Spleen (tissue), 7 donors: Measurements from ENCODE around the gene FBLN1.

Experiments used
- CTCF ChIP-seq, 11 experiments: fragments of 200-600 bp in 7 of 11; fragments of 450-650 bp in 4 of 11; sonication (generic) in 4 of 11; IDR thresholded peaks in 8 of 11; conservative IDR thresholded peaks in 3 of 11; 1 replicate in 7 of 11; 2 replicates in 4 of 11; pipeline versions ENCODE4 v1.4.0 to v1.8.0; 2016 to 2021; ENCODE audit warnings: antibody characterized with exemption in 11 of 11, inconsistent platforms in 4 of 11, mild to moderate bottlenecking in 1 of 11
- POLR2A ChIP-seq, 3 donors: fragments of 450-650 bp; IDR thresholded peaks; one replicate each; pipeline ENCODE4 v1.5.1; 2017; ENCODE audit warnings: antibody characterized with exemption in 3 of 3, mild to moderate bottlenecking in 1 of 3
- POLR2AphosphoS5 ChIP-seq, 3 donors: sonication (generic); formaldehyde crosslinking; IDR thresholded peaks; one replicate each; pipeline ENCODE4 v1.5.1; 2017; ENCODE audit warnings: antibody characterized with exemption in 3 of 3
- donor health status: DM: no; HTN: no; CAD: no; lungs with moderate emphysema.
- donor health status: DM: no; HTN: no; CAD: no.
- donor health status: DM: no; HTN: no; CAD: no.

DNA sequence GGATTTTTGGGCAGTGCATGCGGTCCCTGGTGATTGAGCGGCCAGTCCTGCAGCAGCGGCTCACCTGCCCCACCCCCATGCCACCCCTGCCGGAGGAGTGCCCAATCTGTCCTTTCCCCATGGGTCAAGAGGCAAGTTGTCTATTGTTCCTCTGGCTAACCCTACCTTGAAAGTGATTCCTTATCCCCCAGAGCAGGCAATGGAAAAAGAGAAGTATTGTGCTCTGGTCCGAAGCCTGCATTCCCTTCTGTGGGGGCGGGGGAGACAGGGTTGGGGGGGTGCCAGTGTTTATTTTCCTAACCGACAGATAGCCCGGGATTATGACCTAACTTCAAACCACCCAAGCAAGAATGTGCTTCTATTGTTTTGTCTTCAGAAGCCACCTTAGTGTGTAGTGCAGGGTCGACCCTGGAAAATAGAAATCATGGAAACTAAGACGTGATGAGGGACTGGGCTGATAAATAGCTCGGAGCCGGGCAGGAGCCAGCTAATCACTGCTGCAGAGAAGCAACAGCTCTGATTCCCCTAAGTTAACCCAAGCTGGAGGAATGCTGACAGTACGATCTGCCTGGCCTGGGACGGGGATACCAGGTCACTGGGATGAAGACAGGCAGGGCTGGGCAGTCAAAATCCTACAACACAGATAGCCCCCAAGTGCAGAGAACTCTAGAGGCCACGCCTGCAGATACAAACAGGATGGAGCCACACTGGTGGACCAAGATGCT lies 130.3 kb downstream of the FBLN1 start:
- TF ChIP-seq CTCF (IDR thresholded peaks at IDR 0.05 in 8 of 11, conservative IDR thresholded peaks at IDR 0.05 in 3 of 11) (no peak), POLR2A (IDR thresholded peaks at IDR 0.05) (no peak), POLR2AphosphoS5 (IDR thresholded peaks at IDR 0.05) (no peak)
